Measurements from ENCODE around the gene SPEF1. TPM values are rescaled to one million over a fixed set of nuclear protein-coding genes. Genes with fewer than 3 reads are reported as not detected.

Gene SPEF1
- total RNA-seq, 1 experiment from 2014 or later, result not detected

- no peaks in the 10 kb centered on the region for H3K27me3 ChIP-seq (replicated peaks)
- H3K4me1 ChIP-seq (replicated peaks), result peaks cover 32% of the 10 kb centered on the region
- DNase-seq (ENCODE audit: low read depth in 1 of 2, low spot score in 2 of 2), result no peak
- H3K27ac ChIP-seq, result no peak overlapping the region
- H3K36me3 ChIP-seq, result peaks cover 5% of the 10 kb centered on the region; the same call in 1 of the 2 replicates
- H3K4me3 ChIP-seq, result no peak overlapping the region
- no peaks in the 10 kb centered on the region for H3K9me3 ChIP-seq (replicated peaks)
Observed at GRCh38 chr20:3815703-3816315, 34.6 kb upstream of the SPEF1 start.

- no peak overlapping the region for H3K4me3 ChIP-seq
- no peak for DNase-seq (ENCODE audit: low read depth in 1 of 2, low spot score in 2 of 2)
- H3K27me3 ChIP-seq (replicated peaks), result no peaks in the 10 kb centered on the region
- no peaks in the 10 kb centered on the region for H3K9me3 ChIP-seq (replicated peaks)
- peaks cover 40% of the 10 kb centered on the region for H3K4me1 ChIP-seq (replicated peaks)
- H3K27ac ChIP-seq, result no peak overlapping the region
- H3K36me3 ChIP-seq, result no peaks in the 10 kb centered on the region
Observed at GRCh38 chr20:3814928-3815495, 33.8 kb upstream of the SPEF1 start.

GRCh38 chr20:3813848-3814581, 32.8 kb upstream of the SPEF1 start:
- Histone ChIP-seq H3K4me3 (no peak overlapping the region), H3K4me1 (replicated peaks) (peaks cover 33% of the 10 kb centered on the region), H3K9me3 (replicated peaks) (no peaks in the 10 kb centered on the region), H3K27me3 (replicated peaks) (no peaks in the 10 kb centered on the region), H3K27ac (no peak overlapping the region), H3K36me3 (no peaks in the 10 kb centered on the region)
- DNase-seq (ENCODE audit: low read depth in 1 of 2, low spot score in 2 of 2), result no peak

GRCh38 chr20:3812975-3813847, 32.0 kb upstream of the SPEF1 start:
- H3K27ac ChIP-seq, result no peak overlapping the region

GRCh38 chr20:3812259-3812681, 31.0 kb upstream of the SPEF1 start:
- Histone ChIP-seq H3K27me3 (replicated peaks) (no peaks in the 10 kb centered on the region), H3K27ac (peak overlapping the region; percentile 87), H3K36me3 (no peaks in the 10 kb centered on the region), H3K4me3 (no peak overlapping the region), H3K9me3 (replicated peaks) (no peaks in the 10 kb centered on the region), H3K4me1 (replicated peaks) (peaks cover 36% of the 10 kb centered on the region)
- DNase-seq (ENCODE audit: low read depth in 1 of 2, low spot score in 2 of 2), result no peak

More at GRCh38 chr20:3812975-3813847, 32.0 kb upstream of the SPEF1 start:
- Histone ChIP-seq H3K4me3 (no peak overlapping the region), H3K36me3 (no peaks in the 10 kb centered on the region), H3K9me3 (replicated peaks) (no peaks in the 10 kb centered on the region), H3K4me1 (replicated peaks) (peaks cover 29% of the 10 kb centered on the region), H3K27me3 (replicated peaks) (no peaks in the 10 kb centered on the region)
- no peak for DNase-seq (ENCODE audit: low read depth in 1 of 2, low spot score in 2 of 2)

GRCh38 chr20:3811467-3812258, 30.4 kb upstream of the SPEF1 start:
- H3K36me3 ChIP-seq, result peaks cover under 1% of the 10 kb centered on the region; the same call in 1 of the 2 replicates
- DNase-seq (ENCODE audit: low read depth in 1 of 2, low spot score in 2 of 2), result peak; percentile 99 to 100
- H3K4me1 ChIP-seq (replicated peaks), result peaks cover 42% of the 10 kb centered on the region
- no peaks in the 10 kb centered on the region for H3K9me3 ChIP-seq (replicated peaks)
- H3K27me3 ChIP-seq (replicated peaks), result no peaks in the 10 kb centered on the region
- H3K4me3 ChIP-seq, result peak overlapping the region; percentile 21
- peak overlapping the region; percentile 87 for H3K27ac ChIP-seq

GRCh38 chr20:3808544-3808943, 27.3 kb upstream of the SPEF1 start:
- Histone ChIP-seq H3K9me3 (replicated peaks) (no peaks in the 10 kb centered on the region), H3K4me1 (replicated peaks) (peaks cover 62% of the 10 kb centered on the region), H3K4me3 (no peak overlapping the region), H3K36me3 (peaks cover 32% of the 10 kb centered on the region), H3K27ac (peak overlapping the region; percentile 96), H3K27me3 (replicated peaks) (no peaks in the 10 kb centered on the region)
- no peak for DNase-seq (ENCODE audit: low read depth in 1 of 2, low spot score in 2 of 2)

GRCh38 chr20:3804781-3805180, 23.5 kb upstream of the SPEF1 start:
- Histone ChIP-seq H3K27me3 (replicated peaks) (no peaks in the 10 kb centered on the region), H3K27ac (0 out of 2 replicates have a peak overlapping the region, but pooled peaks have one; percentile 96), H3K9me3 (replicated peaks) (no peaks in the 10 kb centered on the region), H3K4me3 (no peak overlapping the region), H3K36me3 (peaks cover 69% of the 10 kb centered on the region), H3K4me1 (replicated peaks) (peaks cover 39% of the 10 kb centered on the region)
- DNase-seq (ENCODE audit: low read depth in 1 of 2, low spot score in 2 of 2), result no peak

GRCh38 chr20:3804254-3804751, 23.1 kb upstream of the SPEF1 start:
- peaks cover 74% of the 10 kb centered on the region for H3K36me3 ChIP-seq

GRCh38 chr20:3803854-3804253, 22.6 kb upstream of the SPEF1 start:
- no peaks in the 10 kb centered on the region for H3K27me3 ChIP-seq (replicated peaks)
- peaks cover 43% of the 10 kb centered on the region for H3K4me1 ChIP-seq (replicated peaks)
- H3K27ac ChIP-seq, result no peak overlapping the region
- no peaks in the 10 kb centered on the region for H3K9me3 ChIP-seq (replicated peaks)
- no peak overlapping the region for H3K4me3 ChIP-seq
- DNase-seq (ENCODE audit: low read depth in 1 of 2, low spot score in 2 of 2), result no peak
- H3K36me3 ChIP-seq, result peaks cover 79% of the 10 kb centered on the region

More at GRCh38 chr20:3804254-3804751, 23.1 kb upstream of the SPEF1 start:
- H3K9me3 ChIP-seq (replicated peaks), result no peaks in the 10 kb centered on the region
- DNase-seq (ENCODE audit: low read depth in 1 of 2, low spot score in 2 of 2), result no peak
- no peak overlapping the region for H3K27ac ChIP-seq
- H3K4me3 ChIP-seq, result no peak overlapping the region
- peaks cover 39% of the 10 kb centered on the region for H3K4me1 ChIP-seq (replicated peaks)
- H3K27me3 ChIP-seq (replicated peaks), result no peaks in the 10 kb centered on the region

GRCh38 chr20:3803289-3803688, 22.0 kb upstream of the SPEF1 start:
- Histone ChIP-seq H3K36me3 (peaks cover 84% of the 10 kb centered on the region), H3K9me3 (replicated peaks) (no peaks in the 10 kb centered on the region), H3K27me3 (replicated peaks) (no peaks in the 10 kb centered on the region), H3K4me3 (no peak overlapping the region), H3K4me1 (replicated peaks) (peaks cover 46% of the 10 kb centered on the region), H3K27ac (no peak overlapping the region)
- no peak for DNase-seq (ENCODE audit: low read depth in 1 of 2, low spot score in 2 of 2)

GRCh38 chr20:3802524-3803239, 21.4 kb upstream of the SPEF1 start:
- Histone ChIP-seq H3K27ac (no peak overlapping the region), H3K27me3 (replicated peaks) (no peaks in the 10 kb centered on the region), H3K4me3 (no peak overlapping the region), H3K4me1 (replicated peaks) (peaks cover 44% of the 10 kb centered on the region), H3K36me3 (peaks cover 89% of the 10 kb centered on the region), H3K9me3 (replicated peaks) (no peaks in the 10 kb centered on the region)
- no peak for DNase-seq (ENCODE audit: low read depth in 1 of 2, low spot score in 2 of 2)
